Activated CD4-positive, alpha-beta T cell treated with anti-CD3 and anti-CD28 coated beads, Interleukin-2, amount 50 U/mL, for 4 hours (primary cell): ENCODE results near the gene KDM7A.
A peak's percentile ranks its signal among the peaks of the same experiment; 100 is the strongest.
"Not testable (repeated sequence)": the region's sequence is repeated elsewhere in the genome, so short reads cannot be mapped to it uniquely, and the experiment has no call there.

Experiments used
- DNase-seq, 2 experiments: peaks; one replicate each; pipeline ENCODE4 v3.0.0-alpha.2; 2020

The KDM7A gene

DNA sequence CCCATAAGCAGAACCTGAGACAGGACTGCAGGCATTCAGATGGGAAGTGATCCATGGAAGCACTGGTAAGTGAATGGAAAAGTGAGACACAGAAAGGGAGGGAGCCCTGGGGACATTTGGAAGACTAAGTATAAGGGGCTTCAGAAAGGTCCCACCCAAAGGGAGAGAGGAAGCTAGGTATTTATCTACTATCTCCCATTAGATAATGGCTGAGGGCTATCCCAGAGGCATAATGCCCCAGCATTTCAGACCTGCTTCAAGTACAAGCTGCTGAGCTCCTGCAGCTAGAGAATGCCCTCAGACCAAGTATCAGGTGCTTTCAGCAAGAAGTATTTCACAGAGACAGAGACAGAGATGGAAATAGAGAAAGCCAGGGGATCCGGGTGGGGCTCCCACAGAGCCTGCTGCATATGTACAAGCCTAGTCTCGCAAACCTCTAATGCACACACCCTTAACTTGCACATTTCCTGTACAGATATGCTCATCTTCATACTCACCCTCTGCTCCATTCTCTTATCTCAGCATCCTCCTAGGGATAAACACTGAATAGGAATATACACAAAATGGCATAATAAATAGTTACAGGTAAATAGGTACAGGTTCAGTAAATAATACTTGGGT is 20.2 kb downstream of the KDM7A start:
- no peak for DNase-seq

DNA sequence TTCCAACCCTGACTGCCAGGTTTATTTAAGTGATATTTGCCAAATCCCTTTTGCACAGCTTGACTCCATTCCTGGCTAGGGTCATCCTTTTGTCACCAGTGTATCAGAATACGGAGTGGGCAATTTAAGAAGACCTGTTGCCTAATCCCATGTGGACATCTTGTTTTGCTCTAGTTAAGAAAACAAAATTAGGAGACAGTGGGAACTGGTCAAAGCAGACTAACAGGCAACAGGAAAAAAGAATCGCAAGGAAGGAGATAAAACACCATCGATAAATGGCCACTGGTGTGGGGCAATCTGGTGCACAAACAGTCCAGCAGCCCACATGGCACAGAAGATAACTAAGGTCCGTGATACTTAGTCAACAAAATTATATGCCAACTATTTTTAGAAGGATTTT is 21.4 kb downstream of the KDM7A start:
- DNase-seq = no peak

DNA sequence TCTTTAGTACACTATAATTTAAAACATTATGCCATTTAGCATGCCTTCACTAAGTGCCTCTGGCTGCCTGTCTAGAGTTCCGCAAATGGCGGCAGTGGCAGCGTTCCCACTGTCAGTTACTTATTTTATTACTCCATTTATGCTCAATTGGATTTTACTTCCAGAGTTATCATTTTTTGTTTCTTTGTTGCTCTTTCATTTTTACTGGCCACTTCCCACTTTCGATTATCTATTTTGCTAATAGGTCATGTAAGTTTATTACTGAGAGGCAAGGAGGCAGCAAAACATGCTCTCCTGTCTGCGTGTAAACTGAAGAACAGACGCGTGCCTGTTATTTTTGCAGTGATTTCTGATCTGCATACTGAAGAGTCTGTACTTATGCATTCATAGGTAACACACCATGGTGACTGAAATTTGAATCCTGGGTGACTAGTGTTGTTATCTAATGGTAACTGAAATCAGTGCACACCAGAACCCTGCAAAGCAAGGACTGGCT is 23.1 kb downstream of the KDM7A start:
- DNase-seq = no peak

DNA sequence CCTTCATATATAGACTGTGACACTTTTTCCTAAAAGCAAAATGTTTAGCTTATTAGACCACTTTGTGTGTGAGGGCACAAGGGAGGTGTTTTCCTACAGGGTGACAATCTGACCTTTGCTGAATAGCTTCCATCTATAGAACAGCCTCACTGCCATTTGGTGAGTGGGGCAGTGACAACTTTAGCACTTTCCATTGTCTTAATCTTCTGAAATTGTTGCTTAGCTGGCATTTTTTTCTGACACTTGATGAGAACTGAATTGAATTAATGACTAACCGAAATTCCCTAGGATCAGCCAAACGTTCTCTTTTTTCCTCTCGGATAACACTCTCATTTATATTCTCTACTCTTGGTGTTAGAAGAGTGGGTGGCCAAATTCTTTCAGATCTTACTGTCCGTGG is 30.2 kb downstream of the KDM7A start:
- DNase-seq = no peak

DNA sequence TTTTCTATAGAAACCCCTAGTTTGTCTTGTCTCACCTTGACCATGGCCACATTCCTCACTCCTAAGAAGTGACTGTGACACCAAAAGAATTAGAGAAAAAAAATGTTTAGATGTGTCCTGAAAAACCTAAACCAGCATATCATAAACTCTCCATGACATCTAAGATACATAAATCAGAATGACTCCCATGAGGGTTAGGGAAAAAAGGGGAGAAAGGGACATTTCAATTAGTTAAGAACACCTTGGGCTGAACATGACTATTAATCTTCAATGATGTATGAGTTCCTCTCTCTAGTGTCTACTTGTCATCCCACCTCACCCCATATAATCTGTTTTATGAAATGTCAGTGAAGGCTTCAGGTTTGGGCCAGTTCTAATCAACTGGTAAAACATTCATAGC is 31.1 kb downstream of the KDM7A start:
- DNase-seq = no peak

DNA sequence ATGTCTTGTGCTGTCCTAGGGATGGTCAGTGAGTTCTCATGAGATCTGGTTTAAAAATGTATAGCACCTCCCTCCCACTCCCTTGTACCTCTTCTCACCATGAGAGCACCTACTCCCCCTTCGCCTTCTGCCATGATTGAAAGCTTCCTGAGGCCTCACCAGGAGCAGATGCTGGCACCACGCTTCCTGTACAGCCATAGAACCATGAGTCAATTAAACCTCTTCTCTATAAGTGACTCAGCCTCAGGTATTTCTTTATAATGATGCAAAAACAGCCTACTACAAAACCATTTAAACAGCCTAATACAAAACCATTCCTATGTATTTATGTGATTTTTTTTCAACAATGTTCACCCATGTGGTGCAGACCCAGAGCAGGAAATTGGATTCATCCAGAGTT is 32.0 kb downstream of the KDM7A start:
- no peak for DNase-seq

DNA sequence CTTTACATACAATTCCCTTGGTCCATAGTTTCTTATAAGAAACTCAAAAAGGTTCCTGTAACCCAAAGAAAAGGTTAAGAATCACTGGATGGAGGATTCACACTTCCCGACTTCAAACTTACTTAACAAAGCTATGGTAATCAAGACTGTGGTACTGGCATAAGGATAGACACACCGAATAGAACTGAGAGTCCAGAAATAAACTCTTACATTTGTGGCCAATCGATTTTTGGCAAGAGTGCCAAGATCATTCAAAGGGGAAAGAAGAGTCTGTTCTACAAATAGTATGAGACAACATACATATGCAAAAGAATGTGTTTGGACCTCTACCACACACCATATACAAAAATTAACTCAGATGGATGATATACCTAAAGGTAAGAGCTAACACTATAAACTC is 32.8 kb downstream of the KDM7A start:
- no peak for DNase-seq

DNA sequence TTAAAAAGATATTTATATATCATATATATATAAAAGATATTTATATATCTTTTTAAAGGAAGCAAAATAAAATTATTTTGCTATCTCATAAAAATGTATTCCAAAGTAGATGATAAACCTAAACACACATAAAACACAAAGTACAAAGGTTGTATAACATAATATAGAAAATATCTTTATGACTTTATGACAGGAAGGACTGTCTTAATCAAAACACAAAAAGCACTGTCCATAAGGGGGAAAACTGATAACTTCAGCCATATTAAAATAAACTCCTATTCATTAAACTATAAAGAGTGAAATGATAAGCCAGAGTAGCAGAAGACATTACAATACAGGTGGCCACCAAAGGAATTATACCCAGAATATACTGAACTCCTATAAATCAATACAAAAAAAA is 34.8 kb downstream of the KDM7A start:
- no peak for DNase-seq

DNA sequence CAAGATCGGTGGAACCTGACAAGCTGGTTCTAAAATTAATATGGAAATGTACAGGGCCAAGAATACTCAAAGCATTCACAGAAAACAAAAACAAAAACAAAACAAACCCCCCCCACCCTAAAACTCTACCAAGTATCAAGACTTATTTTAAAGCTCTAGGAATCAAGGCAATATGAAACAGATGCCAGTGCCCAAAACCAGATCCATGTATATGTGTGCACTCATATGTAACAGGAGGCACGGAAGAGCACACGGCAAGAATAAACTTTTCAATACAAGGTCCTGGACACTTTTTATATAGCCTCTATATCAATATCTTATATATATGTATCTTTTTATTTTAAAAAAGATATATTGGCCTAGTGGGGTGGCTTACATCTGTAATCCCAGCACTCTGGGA is 35.5 kb downstream of the KDM7A start:
- no peak for DNase-seq

DNA sequence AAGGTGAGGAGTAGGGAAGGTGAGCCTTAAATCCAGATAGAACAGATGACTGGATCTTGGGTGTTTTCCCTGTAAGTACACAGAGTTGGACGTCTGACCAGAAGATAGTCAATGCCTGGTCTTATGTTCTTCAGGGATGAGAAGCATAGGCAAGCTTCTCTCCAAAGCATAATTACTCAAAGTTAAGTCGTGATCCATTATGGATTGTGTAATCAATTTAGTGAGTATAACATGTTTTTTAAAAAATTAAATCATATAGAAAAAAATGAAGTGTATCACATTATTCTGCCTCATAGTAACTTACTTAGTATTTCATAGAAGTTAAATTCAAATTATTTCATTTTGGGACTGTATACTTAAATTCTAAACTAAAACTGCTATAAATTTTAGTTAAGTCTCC is 39.7 kb downstream of the KDM7A start:
- DNase-seq = no peak

DNA sequence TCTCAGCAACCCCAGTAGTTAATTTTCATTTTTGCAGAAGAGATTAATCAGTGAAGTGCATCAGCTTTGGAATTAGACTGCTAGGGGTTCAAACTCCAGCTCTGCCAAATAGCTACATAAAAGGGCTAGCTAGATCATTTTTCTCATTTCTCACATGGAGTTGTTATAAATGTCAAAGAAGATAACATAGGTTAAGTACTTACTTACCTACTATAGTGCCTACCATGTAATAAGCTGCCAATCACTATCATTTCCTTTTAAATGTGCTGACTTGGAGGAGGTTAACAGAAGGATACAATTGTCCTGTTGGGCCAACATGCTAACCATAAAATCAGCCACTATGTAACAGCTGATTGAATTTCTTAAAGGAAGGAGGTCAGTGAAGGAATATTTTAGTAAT is 40.7 kb downstream of the KDM7A start:
- DNase-seq = no peak

DNA sequence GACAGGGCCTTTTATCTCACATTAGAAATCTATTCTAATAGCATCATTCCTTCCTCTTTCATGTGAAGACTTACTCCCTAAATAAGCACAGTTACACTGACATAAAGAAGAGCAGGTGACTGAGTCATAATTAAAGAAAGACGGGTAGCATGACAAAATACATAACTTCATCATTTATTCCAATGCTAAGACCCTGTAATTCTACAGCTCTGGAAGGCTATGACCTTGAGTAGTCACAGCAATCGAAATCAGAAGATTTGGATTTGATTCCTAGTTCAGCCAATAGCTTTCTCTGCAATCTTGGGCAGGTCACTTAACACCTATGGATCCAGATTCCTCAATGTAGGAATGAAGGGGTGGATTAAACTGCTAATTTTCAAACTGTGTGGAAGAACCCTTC is 42.7 kb downstream of the KDM7A start:
- DNase-seq = no peak

DNA sequence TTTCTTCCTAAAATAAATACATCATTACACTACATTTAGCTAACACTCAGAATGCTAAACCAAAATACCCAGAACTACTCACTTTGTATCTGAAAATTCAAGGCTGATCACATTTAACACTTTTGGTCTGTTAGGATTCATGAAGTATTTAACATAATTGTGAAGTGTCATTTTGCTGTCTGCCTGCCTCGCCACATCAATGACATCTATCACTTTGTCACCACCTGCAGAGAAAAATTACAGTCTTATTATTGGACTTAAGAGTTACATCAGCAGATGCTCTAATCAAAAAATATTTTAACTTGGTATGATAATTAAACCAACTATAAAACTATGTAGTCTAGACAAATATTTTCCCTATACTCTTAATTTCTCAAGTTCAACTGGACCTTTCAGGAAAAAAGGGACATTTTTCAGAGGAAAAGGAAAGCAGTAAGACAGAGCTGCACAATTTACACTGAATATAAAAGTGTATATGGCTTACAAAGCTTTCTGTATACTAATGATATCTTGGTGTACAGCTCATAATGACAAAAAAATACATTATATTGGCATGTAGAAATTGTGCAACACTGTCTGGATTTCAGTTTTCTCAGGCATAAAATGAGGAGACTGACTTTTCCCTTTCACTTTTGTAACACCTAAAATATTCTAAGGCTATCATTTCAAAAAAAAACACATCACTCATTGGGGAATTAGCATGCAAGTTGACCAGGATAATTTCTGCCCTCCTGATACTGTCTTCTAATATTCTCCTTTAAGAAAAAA is 49.2 kb downstream of the KDM7A start:
- DNase-seq = no peak

DNA sequence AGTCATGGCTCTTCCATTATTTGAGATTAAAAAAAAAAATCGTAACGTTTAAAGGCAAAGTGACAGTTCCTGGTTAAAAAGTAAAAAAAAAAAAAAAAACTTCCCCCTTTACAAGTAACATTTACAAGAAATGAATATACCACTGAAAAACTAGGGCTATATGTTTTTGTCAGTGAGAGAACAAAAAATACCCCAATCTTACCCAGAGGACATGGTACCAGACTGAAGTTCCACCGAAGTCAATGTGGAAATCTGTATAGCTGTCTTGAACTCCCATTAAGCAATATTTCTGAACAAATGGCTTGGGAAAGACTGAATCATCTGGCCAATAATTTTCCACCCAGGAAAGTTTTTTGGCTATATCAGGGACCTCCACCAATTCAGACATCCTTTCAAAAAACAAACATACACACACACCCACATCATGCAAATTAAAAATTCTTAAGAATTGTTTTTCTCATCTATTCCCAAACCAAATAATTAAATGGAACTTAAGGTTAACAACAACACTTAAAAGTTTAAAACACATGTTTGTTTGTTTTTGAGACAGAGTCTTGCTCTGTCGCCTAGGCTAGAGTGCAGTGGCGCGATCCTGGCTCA is 50.2 kb downstream of the KDM7A start:
- DNase-seq = no peak

DNA sequence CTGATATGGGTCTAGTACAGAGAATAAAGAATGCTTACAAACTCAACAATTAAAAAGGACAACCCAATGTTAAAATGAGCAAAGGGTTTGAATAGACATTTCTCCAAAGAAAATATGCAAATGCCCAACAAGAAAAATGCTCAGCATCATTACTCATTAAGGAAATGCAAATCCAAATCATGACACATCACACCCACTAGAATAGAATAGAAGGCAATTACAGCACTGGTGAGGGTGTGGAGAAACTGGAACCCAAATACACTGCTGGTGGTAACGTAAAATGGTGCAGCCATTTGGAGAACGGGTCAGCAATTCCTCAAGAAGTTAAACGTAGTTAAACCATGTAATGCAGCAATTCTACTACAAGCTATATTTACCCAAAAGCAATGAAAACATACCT is 53.8 kb downstream of the KDM7A start:
- no peak for DNase-seq

DNA sequence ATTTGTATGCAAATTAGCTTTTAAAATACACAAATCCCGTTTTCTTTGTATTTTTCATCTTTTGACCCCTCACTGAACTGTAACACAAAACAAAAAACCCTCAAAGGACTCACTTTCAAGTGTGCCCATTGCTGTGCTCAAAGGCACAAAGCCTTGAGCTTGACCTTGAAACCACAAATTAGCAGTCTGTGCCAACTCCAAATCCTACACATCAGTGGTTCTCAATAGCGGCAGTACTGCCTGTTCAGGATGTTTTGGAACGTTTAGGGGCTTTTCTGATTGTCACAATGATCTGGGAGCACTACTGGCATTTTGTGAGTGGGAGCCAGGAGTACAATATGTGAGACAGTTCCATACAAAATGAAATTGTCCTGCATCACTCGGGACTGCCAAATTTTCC is 55.5 kb downstream of the KDM7A start:
- no peak for DNase-seq

DNA sequence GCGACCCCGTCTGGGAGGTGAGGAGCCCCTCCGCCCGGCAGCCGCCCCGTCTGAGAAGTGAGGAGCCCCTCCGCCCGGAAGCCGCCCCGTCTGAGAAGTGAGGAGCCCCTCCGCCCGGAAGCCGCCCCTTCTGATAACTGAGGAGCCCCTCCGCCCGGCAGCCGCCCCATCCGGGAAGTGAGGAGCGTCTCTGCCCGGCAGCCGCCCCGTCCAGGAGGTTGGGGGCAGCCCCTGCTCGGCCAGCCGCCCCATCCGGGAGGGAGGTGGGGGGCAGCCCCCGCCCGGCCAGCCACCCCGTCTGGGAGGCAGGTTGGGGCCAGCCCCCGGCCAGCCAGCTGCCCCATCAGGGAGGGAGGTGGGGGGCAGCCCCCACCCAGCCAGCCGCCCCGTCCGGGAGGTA is 62.0 kb downstream of the KDM7A start:
- DNase-seq = not testable (repeated sequence)

DNA sequence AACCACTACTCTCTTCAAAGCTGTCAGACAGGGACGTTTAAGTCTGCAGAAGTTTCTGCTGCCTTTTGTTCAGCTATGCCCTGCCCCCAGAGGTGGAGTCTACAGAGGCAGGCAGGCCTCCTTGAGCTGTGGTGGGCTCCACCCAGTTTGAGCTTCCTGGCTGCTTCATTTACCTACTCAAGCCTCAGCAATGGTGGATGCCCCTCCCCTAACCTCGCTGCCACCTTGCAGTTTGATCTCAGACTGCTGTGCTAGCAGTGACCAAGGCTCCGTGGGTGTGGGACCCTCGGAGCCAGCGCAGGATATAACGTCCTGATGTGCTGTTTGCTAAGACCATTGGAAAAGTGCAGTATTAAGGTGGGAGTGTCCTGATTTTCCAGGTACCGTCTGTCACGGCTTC is 68.0 kb downstream of the KDM7A start:
- DNase-seq = not testable (repeated sequence)

DNA sequence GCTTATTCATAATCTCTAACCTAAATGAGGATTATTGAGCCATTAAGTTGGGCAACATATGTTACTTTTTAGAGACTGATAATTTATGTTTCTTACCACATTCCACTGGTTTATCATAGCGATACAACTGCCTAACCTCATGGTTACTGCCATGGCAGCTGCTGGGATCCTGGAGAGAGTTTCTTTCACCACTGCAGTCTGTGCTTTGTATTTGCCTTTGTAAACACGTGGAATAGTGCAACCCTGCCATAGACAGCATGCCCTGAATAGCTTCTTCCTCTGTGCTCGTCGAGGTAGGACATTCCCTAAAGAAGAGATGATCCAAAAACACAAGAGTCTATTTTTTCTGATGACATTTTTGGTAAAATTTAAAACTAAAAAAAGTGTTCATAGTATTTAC is 80.3 kb downstream of the KDM7A start:
- no peak for DNase-seq

DNA sequence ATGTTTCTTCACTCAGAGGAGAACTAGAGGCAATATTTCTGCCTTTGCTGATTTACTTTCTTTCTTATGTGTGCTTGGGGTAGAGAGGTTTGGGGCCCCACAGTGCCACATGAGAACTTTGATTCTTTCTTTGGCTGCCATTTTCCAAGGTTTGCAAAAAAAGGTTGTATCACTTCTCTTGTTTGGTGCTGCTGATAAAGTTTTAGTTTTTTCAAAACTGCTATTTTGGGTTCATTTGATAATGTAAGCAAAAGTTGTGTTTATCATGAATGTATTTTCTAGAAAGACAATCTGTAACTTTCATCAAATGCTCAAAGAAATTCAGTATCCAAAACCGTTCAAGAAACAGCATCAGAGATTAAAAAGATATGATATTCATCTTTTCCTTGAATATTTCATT is 83.4 kb downstream of the KDM7A start:
- no peak for DNase-seq

DNA sequence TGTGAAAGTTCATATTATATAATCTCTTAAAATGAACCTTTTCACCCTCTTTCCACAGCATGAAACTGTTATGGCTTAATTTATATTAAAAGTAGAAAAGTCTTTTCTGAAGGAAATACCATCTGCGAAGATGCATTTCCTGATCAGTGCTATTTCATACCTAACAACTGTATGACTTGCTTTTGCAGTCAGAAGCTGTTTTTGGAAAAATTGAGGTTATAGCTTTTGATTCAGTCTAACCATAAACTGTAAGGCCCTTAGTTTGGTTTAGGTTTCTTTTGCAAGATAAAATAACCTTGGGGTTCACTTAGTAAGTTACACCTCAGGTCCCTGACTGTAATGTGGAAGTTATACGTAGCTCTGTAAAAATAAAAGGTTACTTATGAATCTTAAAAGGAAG is 91.3 kb downstream of the KDM7A start:
- no peak for DNase-seq

DNA sequence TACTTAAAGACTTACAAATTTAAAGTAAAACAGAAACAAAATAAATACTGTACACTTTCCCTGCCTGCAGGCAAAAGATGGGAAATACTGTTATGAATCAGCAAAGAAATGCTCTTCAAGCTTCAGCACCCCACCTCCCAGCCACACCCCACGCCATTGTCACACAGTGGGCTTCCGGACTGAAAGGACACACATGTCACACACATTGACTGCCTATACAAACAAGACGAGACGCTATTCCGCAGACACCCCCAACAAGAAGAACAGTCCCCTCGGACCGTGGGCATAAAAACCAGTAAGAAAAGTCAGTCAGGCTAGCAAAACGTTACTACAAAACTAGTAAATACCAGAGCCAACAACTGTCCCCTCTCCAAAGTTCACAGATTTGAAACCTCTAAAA is 91.8 kb downstream of the KDM7A start:
- peak; percentile 22 to 30 for DNase-seq

DNA sequence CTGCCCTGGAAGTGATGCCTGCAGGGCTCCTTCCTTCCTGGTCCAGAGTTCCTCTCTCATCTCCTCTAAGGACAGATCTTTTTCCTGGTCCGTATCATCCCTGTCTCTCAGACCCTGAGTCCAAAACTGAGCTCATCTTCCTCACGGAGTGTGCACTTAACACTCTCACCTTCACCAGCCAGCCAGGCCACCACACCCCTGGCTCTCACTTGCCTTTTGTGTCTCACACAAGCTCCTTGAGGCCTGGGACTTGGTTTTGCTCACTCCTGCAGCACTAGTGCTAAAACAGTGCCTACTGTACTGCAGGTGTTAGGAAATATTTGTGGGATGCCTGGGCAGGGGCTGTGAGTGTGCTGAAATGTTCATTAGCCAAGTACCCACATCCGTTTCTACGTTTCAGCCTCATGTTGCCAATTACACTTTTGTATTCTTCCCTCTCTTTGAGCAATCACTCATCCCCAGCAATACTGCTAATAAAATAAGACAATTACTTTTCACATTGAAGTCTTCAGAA is 92.6 kb downstream of the KDM7A start:
- DNase-seq = no peak

DNA sequence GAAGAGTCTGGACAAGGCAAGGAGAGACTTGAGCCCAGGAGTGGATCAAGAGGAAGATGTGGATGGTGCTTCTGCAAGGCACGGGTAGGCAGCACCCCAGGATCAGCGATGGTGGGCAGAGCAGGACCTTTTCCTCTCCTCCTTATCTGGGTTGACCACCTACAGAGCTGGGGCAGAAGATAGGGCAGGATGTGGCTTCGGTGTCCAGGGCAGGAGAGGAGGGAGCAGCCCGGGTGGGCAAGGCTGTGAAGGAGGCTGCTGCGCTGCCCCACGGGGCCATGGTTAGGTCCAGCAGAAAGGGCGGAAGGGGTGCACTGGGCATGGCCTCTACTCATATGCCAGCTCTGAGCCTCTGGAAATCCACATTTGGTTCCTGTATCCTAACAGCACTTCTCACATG is 94.0 kb downstream of the KDM7A start:
- DNase-seq = no peak
